ENCODE results near the gene TBX18. TPM values are rescaled to one million over a fixed set of nuclear protein-coding genes. Genes with fewer than 3 reads are reported as not detected.

Gene TBX18
- total RNA-seq, 1 experiment from 2014 or later = not detected

- ChIA-PET POLR2A (no interaction called here), CTCF (no interaction called here)
- no peak for DNase-seq
- no TSS peak for BruUV-seq (replicated peaks)
- Histone ChIP-seq H3K36me3 (ENCODE audit: control insufficient read depth, insufficient read depth, low read length) (no peaks in the 10 kb centered on the region), H3K9me3 (no peaks in the 10 kb centered on the region), H3K4me1 (no peaks in the 10 kb centered on the region), H3K4me3 (ENCODE audit: low read depth, low read length) (no peak overlapping the region), H3K27me3 (replicated peaks; ENCODE audit: control insufficient read depth, insufficient read depth, low read length) (no peaks in the 10 kb centered on the region)
- no peaks in the 10 kb centered on the region for H3K27me3 Mint-ChIP-seq (ENCODE audit: insufficient read depth, unreplicated experiment)
- H3K4me1 Mint-ChIP-seq (ENCODE audit: low read depth, unreplicated experiment) = no peaks in the 10 kb centered on the region
- no peaks in the 10 kb centered on the region for H3K9me3 Mint-ChIP-seq (ENCODE audit: unreplicated experiment)
- no peak overlapping the region for H3K27ac Mint-ChIP-seq (ENCODE audit: unreplicated experiment)
- intact Hi-C loops (cut with micrococcal nuclease; ENCODE audit: unreplicated experiment) = no loop called here
- H3K36me3 Mint-ChIP-seq (ENCODE audit: insufficient read depth, unreplicated experiment) = no peaks in the 10 kb centered on the region
- H3K4me3 Mint-ChIP-seq (ENCODE audit: unreplicated experiment) = no peak overlapping the region
- no peak for TF ChIP-seq CTCF (IDR thresholded peaks at IDR 0.05; ENCODE audit: insufficient read depth in 1 of 2, low read depth in 1 of 2, low read length in 1 of 2, severe bottlenecking in 1 of 2, unreplicated experiment in 1 of 2)
These were observed 2.6 kb upstream of the TBX18 start for GRCh38 chr6:84766799-84767525.

- POLR2A ChIA-PET = no interaction called here
- Histone ChIP-seq H3K4me3 (ENCODE audit: low read depth, low read length) (no peak overlapping the region), H3K4me1 (no peaks in the 10 kb centered on the region), H3K36me3 (ENCODE audit: control insufficient read depth, insufficient read depth, low read length) (no peaks in the 10 kb centered on the region), H3K9me3 (no peaks in the 10 kb centered on the region), H3K27me3 (replicated peaks; ENCODE audit: control insufficient read depth, insufficient read depth, low read length) (no peaks in the 10 kb centered on the region)
- Mint-ChIP-seq H3K36me3 (ENCODE audit: insufficient read depth, unreplicated experiment) (no peaks in the 10 kb centered on the region), H3K9me3 (ENCODE audit: unreplicated experiment) (no peaks in the 10 kb centered on the region), H3K4me3 (ENCODE audit: unreplicated experiment) (no peak overlapping the region), H3K4me1 (ENCODE audit: low read depth, unreplicated experiment) (no peaks in the 10 kb centered on the region), H3K27me3 (ENCODE audit: insufficient read depth, unreplicated experiment) (no peaks in the 10 kb centered on the region), H3K27ac (ENCODE audit: unreplicated experiment) (no peak overlapping the region)
- no TSS peak for BruUV-seq (replicated peaks)
- CTCF ChIA-PET = no interaction called here
- no peak for DNase-seq
- intact Hi-C loops (cut with micrococcal nuclease; ENCODE audit: unreplicated experiment) = no loop called here
- TF ChIP-seq CTCF (IDR thresholded peaks at IDR 0.05; ENCODE audit: insufficient read depth in 1 of 2, low read depth in 1 of 2, low read length in 1 of 2, severe bottlenecking in 1 of 2, unreplicated experiment in 1 of 2) = no peak
These were observed 1.9 kb upstream of the TBX18 start for GRCh38 chr6:84766118-84766798.

- ChIA-PET CTCF (no interaction called here), POLR2A (no interaction called here)
- BruUV-seq (replicated peaks) = no TSS peak
- Mint-ChIP-seq H3K36me3 (ENCODE audit: insufficient read depth, unreplicated experiment) (no peaks in the 10 kb centered on the region), H3K9me3 (ENCODE audit: unreplicated experiment) (no peaks in the 10 kb centered on the region), H3K4me3 (ENCODE audit: unreplicated experiment) (no peak overlapping the region), H3K27ac (ENCODE audit: unreplicated experiment) (no peak overlapping the region), H3K27me3 (ENCODE audit: insufficient read depth, unreplicated experiment) (peaks cover 2% of the 10 kb centered on the region), H3K4me1 (ENCODE audit: low read depth, unreplicated experiment) (no peaks in the 10 kb centered on the region)
- Histone ChIP-seq H3K4me1 (no peaks in the 10 kb centered on the region), H3K36me3 (ENCODE audit: control insufficient read depth, insufficient read depth, low read length) (no peaks in the 10 kb centered on the region), H3K9me3 (no peaks in the 10 kb centered on the region), H3K27me3 (replicated peaks; ENCODE audit: control insufficient read depth, insufficient read depth, low read length) (no peaks in the 10 kb centered on the region), H3K4me3 (ENCODE audit: low read depth, low read length) (no peak overlapping the region)
- intact Hi-C loops (cut with micrococcal nuclease; ENCODE audit: unreplicated experiment) = no loop called here
- no peak for DNase-seq
- TF ChIP-seq CTCF (IDR thresholded peaks at IDR 0.05; ENCODE audit: insufficient read depth in 1 of 2, low read depth in 1 of 2, low read length in 1 of 2, severe bottlenecking in 1 of 2, unreplicated experiment in 1 of 2) = no peak
These were observed 489 bp downstream of the TBX18 start for GRCh38 chr6:84763886-84764331.
